Bronchial epithelial cell (primary cell): ENCODE data around the gene SAG. TPM values are rescaled to one million over a fixed set of nuclear protein-coding genes. Genes with fewer than 3 reads are reported as not detected.

Source experiments
- DNase-seq: peaks from one replicate; pipeline ENCODE4 v3.0.0-alpha.2; 2010; ENCODE audit warnings: low read depth
- FAIRE-seq: peaks from 2 replicates; lab custom pipeline; 2011; peaks lifted over from hg19 to GRCh38; lab: Jason Lieb, UNC
- H3K27me3 ChIP-seq: 2 replicates; pipeline ENCODE4 v1.5.1; 2011; ENCODE audit warnings: low read length; ENCODE audit not compliant: control insufficient read depth, insufficient read depth
- H3K36me3 ChIP-seq: 2 replicates; pipeline ENCODE4 v1.5.1; 2011; ENCODE audit warnings: low read length; ENCODE audit not compliant: control insufficient read depth, insufficient read depth
- H3K4me3 ChIP-seq: 2 replicates; pipeline ENCODE4 v1.5.1; 2011; ENCODE audit warnings: mild to moderate bottlenecking, low read depth, low read length, control low read depth
- total RNA-seq: library from RNA; depleted of rRNA; stranded (reverse); fragments of >200 nt; gene quantifications from 2 replicates; pipeline ENCODE4 v1.2.1, GENCODE V29; 2014
- TF ChIP-seq, protein P1 (sequence below): IDR thresholded peaks from 2 replicates; pipeline ENCODE4 v1.5.1; 2011; ENCODE audit warnings: mild to moderate bottlenecking, moderate library complexity, low read length, control low read depth, inconsistent platforms; ENCODE audit not compliant: insufficient read depth, severe bottlenecking

The SAG gene
- total RNA-seq, 1 donor from 2014 or later, result not detected

DNA sequence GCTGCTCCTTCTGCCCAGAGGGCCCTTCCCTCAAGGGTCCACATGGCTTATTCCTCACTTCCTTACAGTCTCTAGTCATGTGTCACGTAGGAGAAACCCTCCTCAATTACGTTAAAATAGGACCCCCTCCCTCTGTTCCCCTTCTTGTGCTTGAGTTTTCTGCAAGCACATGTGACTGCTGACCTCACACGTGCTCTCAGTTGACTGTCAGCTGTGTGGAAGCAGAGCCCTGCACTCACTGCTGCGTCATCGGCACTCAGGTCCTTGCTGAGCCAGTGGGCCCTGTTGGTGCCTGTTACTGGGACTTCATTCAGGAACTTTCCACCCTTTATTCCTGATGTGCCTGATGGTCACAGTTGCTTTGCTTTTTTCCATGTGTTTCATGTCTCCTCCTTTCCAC, 45.1 kb upstream of the SAG start:
- H3K36me3 ChIP-seq, result peaks cover 28% of the 10 kb centered on the region
- DNase-seq, result no peak
- TF ChIP-seq, protein P1, sequence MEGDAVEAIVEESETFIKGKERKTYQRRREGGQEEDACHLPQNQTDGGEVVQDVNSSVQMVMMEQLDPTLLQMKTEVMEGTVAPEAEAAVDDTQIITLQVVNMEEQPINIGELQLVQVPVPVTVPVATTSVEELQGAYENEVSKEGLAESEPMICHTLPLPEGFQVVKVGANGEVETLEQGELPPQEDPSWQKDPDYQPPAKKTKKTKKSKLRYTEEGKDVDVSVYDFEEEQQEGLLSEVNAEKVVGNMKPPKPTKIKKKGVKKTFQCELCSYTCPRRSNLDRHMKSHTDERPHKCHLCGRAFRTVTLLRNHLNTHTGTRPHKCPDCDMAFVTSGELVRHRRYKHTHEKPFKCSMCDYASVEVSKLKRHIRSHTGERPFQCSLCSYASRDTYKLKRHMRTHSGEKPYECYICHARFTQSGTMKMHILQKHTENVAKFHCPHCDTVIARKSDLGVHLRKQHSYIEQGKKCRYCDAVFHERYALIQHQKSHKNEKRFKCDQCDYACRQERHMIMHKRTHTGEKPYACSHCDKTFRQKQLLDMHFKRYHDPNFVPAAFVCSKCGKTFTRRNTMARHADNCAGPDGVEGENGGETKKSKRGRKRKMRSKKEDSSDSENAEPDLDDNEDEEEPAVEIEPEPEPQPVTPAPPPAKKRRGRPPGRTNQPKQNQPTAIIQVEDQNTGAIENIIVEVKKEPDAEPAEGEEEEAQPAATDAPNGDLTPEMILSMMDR, result no peak
- H3K4me3 ChIP-seq, result no peak overlapping the region
- no peak for FAIRE-seq
- no peaks in the 10 kb centered on the region for H3K27me3 ChIP-seq

DNA sequence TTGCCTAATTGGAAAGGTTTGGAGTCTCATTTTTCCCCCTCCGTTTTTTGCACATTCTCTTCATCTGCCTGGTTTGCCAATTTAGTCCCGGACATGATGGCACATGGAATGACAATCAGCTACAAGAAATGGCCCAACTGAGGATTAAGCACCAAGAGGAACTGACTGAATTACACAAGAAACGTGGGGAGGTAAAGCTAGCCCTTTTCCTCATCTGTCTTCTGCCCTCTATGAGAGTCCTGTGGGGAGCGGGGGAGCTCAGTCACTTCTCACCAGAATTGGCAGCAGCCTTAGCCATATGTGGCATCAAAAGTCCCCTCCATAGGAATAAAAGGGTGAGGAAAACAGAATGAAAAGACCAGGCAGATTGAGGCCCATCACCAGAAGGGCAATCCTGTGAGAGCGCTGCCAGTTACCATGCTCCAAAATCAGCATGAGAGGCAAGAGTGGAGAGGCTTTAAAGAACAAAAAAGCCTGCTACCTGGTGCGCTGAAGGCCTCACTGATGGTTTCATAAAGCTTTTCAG, 44.5 kb upstream of the SAG start:
- TF ChIP-seq, protein P1, result no peak
- DNase-seq (no peak), FAIRE-seq (no peak)
- H3K27me3 ChIP-seq, result no peaks in the 10 kb centered on the region
- H3K36me3 ChIP-seq, result peaks cover 32% of the 10 kb centered on the region
- no peak overlapping the region for H3K4me3 ChIP-seq

DNA sequence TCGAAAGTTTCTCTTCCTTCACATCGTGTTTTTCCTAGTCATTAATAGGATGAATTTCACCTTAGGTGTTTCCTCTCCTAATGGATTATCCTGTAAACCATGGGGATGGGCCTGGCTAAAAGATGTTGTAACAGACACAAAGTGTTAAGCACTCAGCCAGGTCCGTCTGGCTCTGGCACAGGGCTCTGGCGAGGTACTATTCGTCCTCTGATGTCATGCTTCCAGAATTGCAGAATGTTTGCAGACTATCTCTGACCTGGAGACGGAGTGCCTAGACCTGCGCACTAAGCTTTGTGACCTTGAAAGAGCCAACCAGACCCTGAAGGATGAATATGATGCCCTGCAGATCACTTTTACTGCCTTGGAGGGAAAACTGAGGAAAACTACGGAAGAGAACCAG, 42.9 kb upstream of the SAG start:
- TF ChIP-seq, protein P1, result no peak
- no peak for FAIRE-seq
- no peak for DNase-seq
- Histone ChIP-seq H3K36me3 (peaks cover 29% of the 10 kb centered on the region), H3K4me3 (no peak overlapping the region), H3K27me3 (no peaks in the 10 kb centered on the region)

DNA sequence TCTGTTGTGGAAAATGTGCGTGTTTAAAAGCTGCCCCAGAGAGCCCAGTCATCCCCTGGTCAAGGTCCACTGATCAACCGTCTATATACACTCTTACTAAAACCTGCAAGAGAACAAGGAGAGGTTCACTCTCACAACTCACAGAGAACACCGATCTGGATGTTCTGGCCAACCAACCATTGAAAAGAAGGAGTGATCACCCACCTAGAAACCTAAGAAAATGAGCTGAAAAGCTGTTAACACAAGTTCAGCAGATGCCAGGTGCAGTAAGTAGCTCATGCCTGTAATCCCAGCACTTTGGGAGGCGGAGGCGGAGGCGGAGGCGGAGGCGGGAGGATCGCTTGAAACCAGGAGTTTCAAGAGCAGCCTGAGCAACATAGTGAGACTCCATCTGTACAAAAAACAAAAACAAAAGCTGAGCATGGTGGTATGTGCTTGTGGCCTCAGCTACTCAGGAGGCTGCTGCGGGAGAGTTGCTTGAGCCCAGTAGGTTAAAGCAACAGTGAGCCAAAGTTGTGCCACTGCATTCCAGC, 41.7 kb upstream of the SAG start:
- FAIRE-seq (no peak), DNase-seq (no peak)
- peaks cover 28% of the 10 kb centered on the region for H3K36me3 ChIP-seq
- TF ChIP-seq, protein P1, result no peak
- H3K27me3 ChIP-seq, result no peaks in the 10 kb centered on the region
- no peak overlapping the region for H3K4me3 ChIP-seq

DNA sequence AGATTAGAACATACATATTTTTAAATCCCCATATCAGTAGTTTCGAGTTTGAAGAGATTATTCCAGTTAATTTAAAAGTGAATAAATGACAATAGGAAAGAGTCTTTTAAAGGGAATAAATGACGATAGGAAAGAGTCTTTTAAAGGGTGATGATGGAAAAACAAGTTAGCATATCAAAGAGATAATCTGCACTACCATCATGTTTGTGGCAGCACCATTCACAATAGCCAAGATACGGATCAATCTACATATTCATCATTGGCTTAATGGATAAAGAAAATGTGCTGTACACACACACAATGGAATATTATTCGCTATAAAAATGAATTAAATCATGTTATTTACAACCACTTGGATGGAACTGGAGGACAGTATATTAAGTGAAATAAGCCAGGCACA, 41.1 kb upstream of the SAG start:
- Histone ChIP-seq H3K36me3 (peaks cover 28% of the 10 kb centered on the region), H3K27me3 (no peaks in the 10 kb centered on the region), H3K4me3 (no peak overlapping the region)
- TF ChIP-seq, protein P1, result no peak
- DNase-seq, result no peak
- no peak for FAIRE-seq

DNA sequence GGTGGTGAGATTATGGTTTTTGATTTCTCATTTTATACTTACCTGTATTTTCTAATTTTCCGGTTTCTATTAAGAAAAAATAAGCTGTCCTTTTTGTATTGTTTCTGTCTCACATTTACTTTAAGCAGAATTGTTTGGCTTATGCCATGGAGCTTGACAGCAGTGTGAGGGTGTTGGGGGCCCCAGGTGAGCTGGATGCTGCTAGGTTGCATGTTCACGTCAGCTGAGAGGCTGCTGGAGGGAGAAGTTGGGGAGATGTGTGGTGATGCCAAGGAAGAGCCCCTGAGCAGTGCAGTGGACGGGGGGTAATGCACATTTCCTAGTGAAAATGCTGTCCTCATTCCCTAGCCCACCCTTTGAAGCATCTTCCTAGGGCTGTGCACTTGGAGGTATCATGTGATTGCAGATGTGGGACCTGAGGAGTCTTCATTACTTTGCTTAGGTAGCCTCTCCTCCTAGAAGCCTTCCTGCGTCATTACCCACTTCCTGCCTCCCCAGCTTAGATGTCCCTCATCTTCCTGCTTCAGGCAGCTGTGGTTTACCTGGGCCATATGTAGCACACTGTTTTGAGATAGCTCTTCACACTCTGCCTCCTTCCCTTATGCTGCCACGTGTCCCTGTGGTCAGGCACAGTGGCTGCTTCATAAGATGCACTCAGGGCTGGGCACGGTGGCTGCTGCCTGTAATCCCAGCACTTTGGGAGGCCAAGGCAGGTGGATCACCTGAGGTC, 39.9 kb upstream of the SAG start:
- TF ChIP-seq, protein P1, result no peak
- H3K4me3 ChIP-seq, result no peak overlapping the region
- no peak for DNase-seq
- no peak for FAIRE-seq
- H3K27me3 ChIP-seq, result no peaks in the 10 kb centered on the region
- H3K36me3 ChIP-seq, result peaks cover 21% of the 10 kb centered on the region
